ENCODE results near the gene PLA1A. TPM values are rescaled to one million over a fixed set of nuclear protein-coding genes. Genes with fewer than 3 reads are reported as not detected.

Gene PLA1A
- total RNA-seq, 1 donor from 2014 or later, result 1.6 TPM

DNA sequence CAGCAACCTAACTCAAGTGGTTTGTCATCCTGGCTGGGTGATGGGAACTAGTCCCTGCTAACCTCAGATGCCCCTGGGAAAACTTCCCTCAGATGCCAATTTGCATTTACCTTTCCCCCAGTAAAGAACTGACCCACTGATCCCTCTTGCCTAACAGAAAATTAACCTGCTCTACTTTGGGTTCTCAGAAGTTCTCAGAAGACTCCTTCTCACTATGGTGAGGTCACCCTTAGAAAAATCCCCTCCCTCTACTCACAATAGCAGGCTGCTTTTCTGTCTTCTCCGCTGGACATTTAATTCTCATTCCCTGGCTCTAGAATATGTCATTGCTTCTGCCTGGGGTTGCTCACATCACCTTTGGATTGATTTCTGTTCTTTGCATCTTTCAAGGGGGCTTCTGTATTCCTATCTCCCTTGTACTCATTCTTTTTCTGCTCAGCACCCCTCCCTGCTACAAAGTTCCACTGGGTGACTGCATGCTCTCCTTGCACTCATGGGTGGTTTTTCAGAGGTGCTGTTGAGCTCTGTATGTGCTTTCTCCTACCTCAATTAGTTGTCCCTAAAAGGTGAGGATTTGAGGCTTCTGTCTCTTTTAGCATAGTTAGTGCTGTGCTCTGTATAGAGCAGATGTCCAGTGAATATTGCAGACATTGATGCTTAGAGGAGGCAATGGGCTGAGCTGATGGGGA is 869 bp downstream of the PLA1A start:
- intact Hi-C loops (cut with DNase I), result loop anchor here (5.0 kb wide), 1 partner anchor 79 kb away; the partner anchor contains the start of gene COX17
- ATAC-seq (ENCODE audit: poor library complexity) (peak; percentile 41), DNase-seq (no peak)

DNA sequence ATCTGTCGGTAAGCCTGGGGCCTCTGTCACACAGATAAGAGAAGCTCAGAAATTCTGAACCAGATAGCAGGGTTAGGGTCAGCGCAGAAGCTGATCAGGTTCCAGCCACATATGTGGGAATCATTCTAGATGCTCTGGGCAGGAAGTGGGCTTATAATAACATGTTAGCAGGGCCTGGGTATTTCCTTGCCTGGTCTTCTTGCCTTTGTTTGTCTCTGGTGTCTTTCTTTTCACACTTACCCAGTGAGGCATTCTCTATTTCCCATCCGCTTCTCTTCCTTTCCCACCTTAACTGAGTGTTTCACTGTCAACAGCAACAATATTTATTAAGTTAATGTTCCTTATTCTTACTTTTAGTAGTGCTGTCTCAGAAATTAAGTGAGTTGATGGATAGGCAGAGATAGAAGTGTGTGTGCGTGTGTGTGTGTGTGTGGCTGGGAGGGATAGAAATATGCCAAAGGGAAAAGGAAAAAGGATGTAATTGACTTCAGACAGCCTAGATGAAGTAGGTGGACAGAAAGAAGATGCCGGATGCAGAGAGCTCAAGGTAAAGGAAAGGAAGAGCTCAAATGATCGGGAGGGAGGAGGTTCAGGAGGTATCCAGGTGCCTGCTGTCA is 2.0 kb downstream of the PLA1A start:
- no peak for ATAC-seq (ENCODE audit: poor library complexity)
- intact Hi-C loops (cut with DNase I), result loop anchor here (5.0 kb wide), 2 partner anchors 38 to 78 kb away; partner anchors contain the start of gene COX17

GRCh38 chr3:119600732-119601131 is 3.0 kb downstream of the PLA1A start:
- ATAC-seq (ENCODE audit: poor library complexity) (peak; percentile 71), DNase-seq (peak; percentile 53)
- intact Hi-C loops (cut with DNase I), result loop anchor here (5.0 kb wide), 1 partner anchor 37 kb away; no protein-coding TSS in a partner anchor

More for the DNA sequence above, 2.0 kb downstream of the PLA1A start:
- no peak for DNase-seq

DNA sequence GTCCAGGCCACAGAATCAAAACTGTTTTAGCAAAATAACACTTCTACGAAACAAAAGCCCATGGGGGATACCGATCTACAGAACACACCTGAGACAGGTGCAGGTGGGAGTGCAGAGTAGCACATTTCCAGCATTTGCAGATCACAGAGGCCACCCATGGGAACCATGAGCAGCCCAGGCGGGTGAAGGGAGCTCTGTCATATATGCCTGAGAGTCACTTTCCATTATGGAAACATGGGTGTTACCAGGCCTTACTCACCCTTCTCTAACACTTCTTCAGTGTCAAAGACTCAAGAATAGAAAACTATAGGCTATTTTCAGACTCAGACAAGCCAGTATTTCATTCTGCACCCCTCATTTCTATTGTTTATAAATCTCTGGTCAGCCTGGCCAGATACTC is 3.5 kb downstream of the PLA1A start:
- ATAC-seq (ENCODE audit: poor library complexity) (peak; percentile 17), DNase-seq (no peak)
- intact Hi-C loops (cut with DNase I), result loop anchor here (5.0 kb wide), 1 partner anchor 36 kb away; no protein-coding TSS in a partner anchor

GRCh38 chr3:119602676-119603075 is 5.0 kb downstream of the PLA1A start:
- intact Hi-C loops (cut with DNase I), result loop anchor here (5.0 kb wide), 1 partner anchor 35 kb away; no protein-coding TSS in a partner anchor
- DNase-seq (no peak), ATAC-seq (ENCODE audit: poor library complexity) (no peak)

DNA sequence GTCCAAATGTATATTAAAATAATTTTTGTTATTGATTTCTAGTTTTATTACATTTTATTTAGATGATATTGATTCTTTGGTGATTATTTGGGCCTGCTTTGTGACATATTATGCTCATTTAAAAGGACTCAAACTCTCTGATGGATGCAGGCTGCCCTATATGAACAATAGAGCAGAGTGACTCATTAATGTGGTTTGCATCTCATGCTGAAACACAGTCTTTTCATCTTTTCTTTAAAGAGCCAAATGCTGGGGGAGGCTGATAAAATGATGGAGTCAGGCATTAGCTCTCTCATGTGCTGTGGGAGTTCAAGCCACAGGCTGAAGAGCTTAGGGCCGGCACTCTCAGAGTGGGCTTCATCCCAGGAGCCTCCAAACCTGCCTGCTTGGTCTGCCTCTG is 7.2 kb downstream of the PLA1A start:
- intact Hi-C loops (cut with DNase I), result loop anchor here (5.0 kb wide), 1 partner anchor 32 kb away; no protein-coding TSS in a partner anchor
- no peak for DNase-seq
- ATAC-seq (ENCODE audit: poor library complexity), result no peak

GRCh38 chr3:119608405-119609000 is 10.8 kb downstream of the PLA1A start:
- intact Hi-C loops (cut with DNase I), result no loop called here
- ATAC-seq (ENCODE audit: poor library complexity), result no peak
- no peak for DNase-seq

GRCh38 chr3:119609301-119609700 is 11.6 kb downstream of the PLA1A start:
- intact Hi-C loops (cut with DNase I), result no loop called here
- no peak for DNase-seq
- no peak for ATAC-seq (ENCODE audit: poor library complexity)

DNA sequence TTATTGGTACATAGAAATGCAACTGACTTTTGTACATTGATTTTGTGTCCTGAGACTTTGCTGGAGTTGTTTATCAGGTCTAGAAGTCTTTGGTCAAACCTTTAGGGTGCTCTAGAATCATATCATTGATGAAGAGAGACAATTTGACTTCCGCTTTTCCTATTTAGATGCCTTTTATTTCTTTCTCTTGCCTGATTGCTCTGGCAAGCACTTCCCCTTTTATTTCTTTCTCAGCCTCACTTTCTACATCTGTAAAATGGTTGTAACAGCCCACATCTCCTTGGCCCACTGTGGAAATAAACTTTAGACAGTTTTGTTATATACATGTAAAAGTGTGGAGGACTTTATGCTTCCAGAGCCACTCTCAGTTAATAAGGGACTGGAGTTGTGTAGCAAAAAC is 14.0 kb downstream of the PLA1A start:
- DNase-seq, result no peak
- intact Hi-C loops (cut with DNase I), result no loop called here
- ATAC-seq (ENCODE audit: poor library complexity), result no peak

DNA sequence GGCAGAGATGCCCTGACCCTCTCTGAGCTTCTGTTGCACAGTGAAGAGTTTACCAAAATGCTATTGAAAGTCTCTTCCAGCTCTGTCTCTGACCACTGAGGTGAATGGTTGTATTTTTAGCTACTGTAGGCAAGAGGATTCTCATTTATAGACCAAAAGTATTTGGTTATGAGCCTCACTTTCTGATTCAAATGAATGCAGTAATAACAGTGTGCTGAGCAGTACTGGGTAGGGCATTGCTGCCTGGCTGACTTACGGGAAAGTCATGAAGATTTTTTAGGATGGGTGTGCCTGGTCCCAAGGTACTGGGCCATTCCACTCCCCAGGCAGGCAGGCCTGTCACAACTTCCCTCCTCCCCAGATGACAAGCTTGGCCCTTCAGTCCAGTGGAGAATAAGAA is 15.5 kb downstream of the PLA1A start:
- DNase-seq (no peak), ATAC-seq (ENCODE audit: poor library complexity) (no peak)
- intact Hi-C loops (cut with DNase I), result no loop called here

- DNase-seq, result no peak
- intact Hi-C loops (cut with DNase I), result no loop called here
- no peak for ATAC-seq (ENCODE audit: poor library complexity)
Observed at GRCh38 chr3:119613872-119614271, 16.2 kb downstream of the PLA1A start.

DNA sequence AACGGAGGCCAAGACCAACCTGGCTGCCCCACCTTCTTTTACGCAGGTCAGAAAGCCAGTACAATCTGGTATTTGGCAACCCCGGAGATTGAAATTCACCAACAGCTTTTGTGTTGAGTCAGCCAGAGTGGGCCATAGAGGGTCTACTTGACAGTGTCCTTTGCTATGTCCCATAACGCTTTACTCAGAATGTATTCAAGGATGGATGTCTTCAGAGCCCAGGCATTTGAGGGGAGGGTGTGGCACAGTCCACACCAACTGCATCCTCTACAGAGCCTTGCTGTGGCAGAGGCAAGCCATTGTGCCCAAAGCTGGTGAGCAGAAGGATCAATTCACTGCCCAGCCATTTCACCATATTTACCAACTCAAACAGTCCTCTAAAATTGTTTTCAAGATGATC is 18.4 kb downstream of the PLA1A start:
- ATAC-seq (ENCODE audit: poor library complexity), result no peak
- no peak for DNase-seq
- intact Hi-C loops (cut with DNase I), result no loop called here

- intact Hi-C loops (cut with DNase I), result no loop called here
- no peak for ATAC-seq (ENCODE audit: poor library complexity)
- DNase-seq, result no peak
Observed at GRCh38 chr3:119619094-119619493, 21.4 kb downstream of the PLA1A start.

- DNase-seq (no peak), ATAC-seq (ENCODE audit: poor library complexity) (no peak)
- intact Hi-C loops (cut with DNase I), result no loop called here
Observed at GRCh38 chr3:119620899-119621298, 23.2 kb downstream of the PLA1A start.

GRCh38 chr3:119624002-119624720 is 26.5 kb downstream of the PLA1A start:
- no peak for DNase-seq
- intact Hi-C loops (cut with DNase I), result no loop called here
- no peak for ATAC-seq (ENCODE audit: poor library complexity)

DNA sequence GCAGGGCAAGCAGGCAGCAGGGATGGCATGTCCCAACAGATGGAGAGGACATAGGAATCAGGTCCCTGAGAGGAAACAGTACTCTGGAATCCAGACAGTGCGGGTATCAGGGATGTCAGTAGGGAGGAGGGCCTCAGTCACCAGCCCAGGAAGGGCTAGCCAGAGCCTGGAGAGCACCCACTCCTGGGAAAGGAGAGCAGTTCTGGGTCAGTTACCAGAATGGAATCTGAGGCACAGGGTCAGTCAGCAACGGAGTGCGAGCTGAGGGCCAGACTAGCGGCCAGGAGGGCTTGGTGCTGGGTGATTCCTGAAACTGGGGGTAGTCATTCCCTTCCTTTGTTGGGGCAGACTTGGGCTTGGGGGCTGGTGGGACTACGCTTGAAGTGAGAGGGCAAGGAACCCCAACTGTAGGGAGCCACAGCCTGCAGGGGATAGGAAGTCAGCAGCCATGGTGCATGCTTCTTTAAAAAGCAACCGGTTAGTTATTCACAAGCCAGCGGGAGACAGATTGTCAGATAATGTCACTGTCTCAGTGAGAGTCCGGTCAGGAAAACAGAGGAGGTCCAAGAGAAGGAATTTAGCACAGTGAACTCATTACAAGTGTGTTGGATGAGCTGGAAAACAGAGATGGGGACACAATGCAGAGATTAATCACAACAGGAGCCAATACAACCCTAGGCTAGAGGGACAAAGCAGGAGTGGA is 27.9 kb downstream of the PLA1A start:
- intact Hi-C loops (cut with DNase I), result no loop called here
- ATAC-seq (ENCODE audit: poor library complexity) (no peak), DNase-seq (no peak)

- ATAC-seq (ENCODE audit: poor library complexity), result no peak
- intact Hi-C loops (cut with DNase I), result no loop called here
- no peak for DNase-seq
Observed at GRCh38 chr3:119626196-119626595, 28.5 kb downstream of the PLA1A start.

DNA sequence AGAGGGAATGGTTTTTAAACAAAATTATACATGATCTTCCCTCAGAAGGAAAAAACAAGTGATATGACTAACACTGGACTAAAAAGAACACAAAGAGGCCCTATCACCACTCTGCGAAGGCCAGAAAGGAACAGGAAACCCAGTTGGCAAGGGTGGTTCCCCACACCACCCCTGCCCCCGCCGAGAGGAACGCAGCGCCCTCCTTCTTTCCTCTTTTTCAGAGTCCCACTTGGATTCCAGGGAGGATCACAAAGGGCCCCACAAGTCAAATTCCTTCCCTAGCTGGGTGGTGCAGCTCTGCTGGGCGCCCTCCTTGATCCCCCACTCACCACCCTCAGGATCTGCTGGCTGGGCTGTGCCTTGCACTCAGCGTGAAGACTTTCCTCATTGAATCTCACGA is 29.8 kb downstream of the PLA1A start:
- DNase-seq (peak; percentile 57), ATAC-seq (ENCODE audit: poor library complexity) (peak; percentile 41)
- intact Hi-C loops (cut with DNase I), result no loop called here

DNA sequence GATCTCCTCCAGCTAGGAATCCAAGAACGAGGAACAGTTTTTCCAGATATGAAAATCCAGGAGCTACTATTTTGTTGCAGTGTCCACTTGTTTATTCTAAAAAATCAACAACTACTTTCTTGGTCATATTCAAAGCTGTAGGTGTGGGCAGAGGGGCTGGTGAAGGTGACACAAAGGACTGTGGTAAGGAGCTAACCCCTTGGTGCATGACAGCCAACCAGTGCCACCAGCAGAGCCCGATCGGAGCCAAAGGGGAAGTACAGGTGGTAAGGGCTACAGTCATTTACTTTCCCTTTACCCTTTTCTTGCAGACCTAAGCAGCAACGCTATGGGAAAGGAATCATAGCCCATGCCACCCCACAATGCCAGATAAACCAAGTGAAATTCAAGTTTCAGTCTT is 30.7 kb downstream of the PLA1A start:
- no peak for DNase-seq
- intact Hi-C loops (cut with DNase I), result no loop called here
- no peak for ATAC-seq (ENCODE audit: poor library complexity)

Measured in Right ventricle myocardium superior (tissue), 1 donor.